ENCODE results near the gene MRPL23. TPM values are rescaled to one million over a fixed set of nuclear protein-coding genes. Genes with fewer than 3 reads are reported as not detected.
A peak's percentile ranks its signal among the peaks of the same experiment; 100 is the strongest.

Gene MRPL23
- total RNA-seq, 2 experiments from 2014 or later, result 134 to 145 TPM

GRCh38 chr11:1913271-1914060 is 33.7 kb upstream of the MRPL23 start:
- no peak overlapping the region for H3K27ac Mint-ChIP-seq
- peaks cover 1% of the 10 kb centered on the region for H3K9me3 Mint-ChIP-seq
- CTCF ChIA-PET, result interaction anchor here (0.8 kb wide), 1 partner anchor 155 kb away, joined by 3 read pairs; no protein-coding TSS in a partner anchor
- POLR2A ChIA-PET, result interaction anchor here (1.0 to 1.1 kb wide), 2 partner anchors 15 to 58 kb away, joined by 3 read pairs; no protein-coding TSS in a partner anchor
- H3K4me1 Mint-ChIP-seq (ENCODE audit: low read depth), result peaks cover 17% of the 10 kb centered on the region
- H3K27me3 Mint-ChIP-seq, result peaks cover 6% of the 10 kb centered on the region
- intact Hi-C loops (cut with micrococcal nuclease), result loop anchor here (2.0 kb wide), 1 partner anchor 23 kb away; no protein-coding TSS in a partner anchor
- no peak for TF ChIP-seq CTCF (IDR thresholded peaks at IDR 0.05)
- H3K4me3 Mint-ChIP-seq, result no peak overlapping the region
- no peaks in the 10 kb centered on the region for H3K36me3 Mint-ChIP-seq (ENCODE audit: low read depth)
- DNase-seq, result no peak
- ATAC-seq, result no peak

- H3K4me1 Mint-ChIP-seq (ENCODE audit: low read depth), result peaks cover 19% of the 10 kb centered on the region
- H3K27ac Mint-ChIP-seq, result peak overlapping the region; percentile 0
- no peak for ATAC-seq
- H3K4me3 Mint-ChIP-seq, result no peak overlapping the region
- intact Hi-C loops (cut with micrococcal nuclease), result loop anchor here (1.0 to 5.0 kb wide), 3 partner anchors 21 to 33 kb away; no protein-coding TSS in a partner anchor
- ChIA-PET CTCF (interaction anchor here (0.6 to 2.3 kb wide), 2 partner anchors 14 to 33 kb away, joined by 3 to 11 read pairs; no protein-coding TSS in a partner anchor), POLR2A (interaction anchor here (4.8 kb wide), 1 partner anchor 26 kb away, joined by 62 read pairs; the partner anchor contains the start of gene PRR33)
- DNase-seq, result no peak
- peaks cover 6% of the 10 kb centered on the region for H3K27me3 Mint-ChIP-seq
- H3K9me3 Mint-ChIP-seq, result peaks cover 1% of the 10 kb centered on the region
- no peaks in the 10 kb centered on the region for H3K36me3 Mint-ChIP-seq (ENCODE audit: low read depth)
- no peak for TF ChIP-seq CTCF (IDR thresholded peaks at IDR 0.05)
Observed at GRCh38 chr11:1915795-1916131, 31.4 kb upstream of the MRPL23 start.

- DNase-seq, result peak; percentile 76
- ChIA-PET POLR2A (interaction anchor here (1.2 to 4.8 kb wide), 3 partner anchors 26 to 64 kb away, joined by 4 to 62 read pairs (median 5); partner anchors contain the start of genes LSP1 and PRR33), CTCF (interaction anchor here (0.6 to 2.3 kb wide), 4 partner anchors 15 to 235 kb away, joined by 3 to 12 read pairs (median 7); partner anchors contain the start of gene PRR33)
- ATAC-seq, result peak; percentile 60
- Mint-ChIP-seq H3K9me3 (peaks cover 1% of the 10 kb centered on the region), H3K36me3 (ENCODE audit: low read depth) (no peaks in the 10 kb centered on the region), H3K4me1 (ENCODE audit: low read depth) (peaks cover 19% of the 10 kb centered on the region), H3K27me3 (peaks cover 6% of the 10 kb centered on the region), H3K4me3 (no peak overlapping the region), H3K27ac (no peak overlapping the region)
- TF ChIP-seq CTCF (IDR thresholded peaks at IDR 0.05), result no peak
- intact Hi-C loops (cut with micrococcal nuclease), result loop anchor here (1.0 to 5.0 kb wide), 2 partner anchors 23 to 34 kb away; no protein-coding TSS in a partner anchor
Observed at GRCh38 chr11:1916132-1916985, 30.8 kb upstream of the MRPL23 start.

- CTCF ChIA-PET, result interaction anchor here (1.2 to 2.3 kb wide), 3 partner anchors 26 to 234 kb away, joined by 3 to 12 read pairs (median 11); partner anchors contain the start of gene PRR33
- POLR2A ChIA-PET, result interaction anchor here (1.2 to 4.8 kb wide), 3 partner anchors 27 to 65 kb away, joined by 4 to 62 read pairs (median 5); partner anchors contain the start of genes LSP1 and PRR33
- Mint-ChIP-seq H3K4me1 (ENCODE audit: low read depth) (peaks cover 19% of the 10 kb centered on the region), H3K4me3 (no peak overlapping the region), H3K27ac (no peak overlapping the region), H3K27me3 (peaks cover 6% of the 10 kb centered on the region), H3K9me3 (peaks cover 1% of the 10 kb centered on the region), H3K36me3 (ENCODE audit: low read depth) (no peaks in the 10 kb centered on the region)
- ATAC-seq (peak; percentile 8), DNase-seq (no peak)
- no peak for TF ChIP-seq CTCF (IDR thresholded peaks at IDR 0.05)
- intact Hi-C loops (cut with micrococcal nuclease), result loop anchor here (1.0 to 5.0 kb wide), 2 partner anchors 24 to 35 kb away; no protein-coding TSS in a partner anchor
Observed at GRCh38 chr11:1916986-1917522, 30.1 kb upstream of the MRPL23 start.
